ENCODE measurements around the gene FHIP1B.

Gene FHIP1B

DNA sequence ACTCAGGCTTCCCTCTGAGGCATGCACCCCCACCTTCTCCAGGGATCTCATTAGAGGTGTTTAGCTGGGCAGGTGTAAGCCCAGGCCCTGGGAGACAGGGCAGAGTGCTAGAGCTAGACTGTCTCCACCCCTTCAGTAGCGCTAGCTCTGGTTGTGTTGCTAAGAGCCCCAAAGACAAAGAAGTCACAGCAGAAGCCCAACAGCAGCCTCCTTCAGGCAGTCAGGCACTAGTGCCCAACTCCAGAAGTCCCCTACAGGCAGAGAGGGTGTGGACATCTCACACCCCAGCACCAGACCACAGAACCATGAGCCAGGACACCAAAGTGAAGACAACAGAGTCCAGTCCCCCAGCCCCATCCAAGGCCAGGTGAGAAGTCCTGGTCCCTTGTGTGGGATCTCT lies 4.5 kb upstream of the FHIP1B start, which contains the start of gene CNGA4:
Gene CNGA4, plus strand, starts transcription at position 188 of the 400 bp plus-strand sequence. Its CDS starts 118 bp downstream, at position 306.
- DNase-seq = no peak

- DNase-seq = no peak
Measured at GRCh38 chr11:6237761-6238302, 3.4 kb upstream of the FHIP1B start.

- DNase-seq = no peak
Measured at GRCh38 chr11:6237266-6237665, 2.8 kb upstream of the FHIP1B start.

DNA sequence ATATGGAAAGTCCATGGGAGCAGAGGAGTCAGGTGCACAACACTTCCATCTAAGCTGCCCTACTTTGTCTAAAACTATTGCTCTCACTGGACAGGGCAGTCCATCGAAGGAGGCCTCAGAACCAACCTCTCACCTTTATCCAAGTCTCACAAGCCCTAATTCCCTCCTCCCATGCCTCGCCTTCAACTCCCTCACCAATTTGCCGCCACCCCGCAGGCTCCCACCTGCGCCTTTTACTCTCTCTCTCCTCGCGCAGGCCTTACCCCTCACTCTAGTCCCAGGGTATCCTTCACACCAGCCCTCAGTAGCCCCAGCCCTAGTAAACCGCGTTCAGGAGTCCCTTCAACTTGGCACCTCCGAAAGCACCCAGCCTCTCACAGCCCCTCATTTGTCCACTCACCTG lies 451 bp downstream of the FHIP1B start:
- DNase-seq = no peak

GRCh38 chr11:6232899-6233298 lies 1.5 kb downstream of the FHIP1B start:
- DNase-seq = no peak

DNA sequence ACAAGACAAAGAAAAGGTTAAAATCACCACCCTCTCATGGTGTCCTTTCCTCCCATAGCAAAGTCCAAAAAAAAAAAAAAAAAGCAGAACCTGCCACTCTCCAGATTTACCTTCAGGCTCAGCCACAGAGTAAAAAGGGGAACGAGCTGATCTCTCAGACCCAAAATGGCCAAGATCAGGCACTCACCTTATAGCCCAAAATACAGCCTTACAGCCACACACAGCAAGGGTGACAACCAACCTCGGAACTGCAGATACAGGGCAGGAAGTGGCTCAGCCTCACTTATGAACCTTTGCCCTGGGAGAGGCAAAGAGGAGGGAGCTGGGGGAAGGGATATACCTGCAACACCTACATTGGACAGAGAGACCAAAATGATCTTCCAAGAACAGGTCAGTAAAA lies 4.5 kb downstream of the FHIP1B start:
- no peak for DNase-seq

DNA sequence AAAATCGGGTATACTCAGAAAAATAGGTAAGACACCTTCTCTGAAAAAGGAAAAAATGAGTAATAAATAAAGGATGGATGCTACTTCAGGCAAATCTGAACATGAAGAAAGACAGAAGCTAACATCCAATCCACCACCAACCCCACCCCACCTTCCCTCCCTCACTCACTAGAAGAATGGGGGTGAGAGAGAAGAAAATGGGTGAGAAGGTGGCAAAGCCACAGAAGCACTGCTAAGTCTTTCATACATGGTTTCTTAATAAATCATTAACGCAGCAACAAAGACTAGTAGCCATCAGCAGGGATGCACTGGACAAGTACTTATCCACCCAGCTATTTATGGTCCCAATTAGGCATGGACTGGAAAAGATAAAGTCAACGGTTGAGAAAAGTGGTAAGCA lies 5.9 kb downstream of the FHIP1B start:
- DNase-seq = no peak

GRCh38 chr11:6225896-6226295 lies 8.5 kb downstream of the FHIP1B start:
- no peak for DNase-seq

- DNase-seq = no peak
Measured at GRCh38 chr11:6225024-6225423, 9.4 kb downstream of the FHIP1B start.

DNA sequence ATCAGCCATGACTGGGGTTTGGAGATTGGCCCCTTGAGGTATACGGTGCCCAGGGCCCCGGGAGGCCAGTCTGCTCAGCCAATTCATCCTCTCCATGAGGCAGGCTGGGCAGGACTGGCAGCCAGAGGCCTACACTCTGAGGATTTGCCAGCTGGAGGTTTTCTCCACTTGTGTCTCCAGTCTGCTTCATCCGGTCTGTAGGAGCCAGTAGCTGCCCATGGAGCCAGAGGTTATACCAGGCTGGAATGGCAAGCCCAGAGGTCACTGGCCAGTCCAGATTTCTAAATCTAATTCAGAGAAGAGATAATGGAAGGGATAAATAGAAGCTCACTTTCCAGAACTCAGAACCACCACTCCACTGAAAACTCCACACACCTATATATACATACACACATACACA lies 10.0 kb downstream of the FHIP1B start:
- DNase-seq = no peak

DNA sequence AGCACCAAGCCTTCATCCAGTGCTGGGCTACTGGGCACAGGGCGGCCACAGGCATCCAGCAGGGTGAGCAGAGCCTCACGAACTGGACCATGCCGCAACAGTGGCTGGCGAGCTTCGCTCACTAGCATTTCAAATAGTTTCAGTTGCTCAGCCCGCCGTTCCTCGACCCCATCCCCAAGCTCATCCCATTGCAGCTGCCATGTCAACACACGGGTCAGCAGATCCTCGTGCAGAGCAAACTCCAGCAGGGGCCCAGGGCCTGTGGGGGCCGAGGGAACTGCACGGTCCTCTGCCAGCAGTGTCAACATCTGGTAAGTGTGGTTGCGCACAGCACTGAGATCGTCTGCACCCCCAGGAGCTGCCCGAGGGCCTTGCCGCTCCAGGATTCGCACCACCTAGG lies 10.6 kb downstream of the FHIP1B start:
- no peak for DNase-seq

GRCh38 chr11:6219359-6219758 lies 15.1 kb downstream of the FHIP1B start:
- DNase-seq = no peak

- DNase-seq = no peak
Measured at GRCh38 chr11:6217722-6218121, 16.7 kb downstream of the FHIP1B start.

GRCh38 chr11:6216501-6216900 lies 17.9 kb downstream of the FHIP1B start:
- no peak for DNase-seq

DNA sequence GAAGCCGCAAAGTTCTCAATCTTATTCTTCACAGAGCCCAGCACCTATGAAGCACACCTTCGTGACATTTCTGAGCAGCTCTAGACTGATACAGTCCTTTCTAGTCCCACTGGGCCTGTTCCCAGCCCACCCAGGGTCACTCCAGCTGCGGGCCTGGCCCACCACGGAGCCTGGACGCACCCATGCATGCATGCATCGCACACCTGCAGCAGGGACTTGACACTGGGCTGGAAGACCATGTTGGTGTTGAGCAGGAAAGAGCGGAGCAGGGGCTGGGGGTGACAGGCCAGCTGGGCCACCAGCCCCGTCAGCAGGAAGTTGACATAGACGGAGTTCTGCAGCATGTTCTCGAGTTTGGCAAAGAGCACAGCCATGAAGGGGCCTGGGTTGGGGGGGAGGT lies 19.9 kb downstream of the FHIP1B start:
- no peak for DNase-seq

DNA sequence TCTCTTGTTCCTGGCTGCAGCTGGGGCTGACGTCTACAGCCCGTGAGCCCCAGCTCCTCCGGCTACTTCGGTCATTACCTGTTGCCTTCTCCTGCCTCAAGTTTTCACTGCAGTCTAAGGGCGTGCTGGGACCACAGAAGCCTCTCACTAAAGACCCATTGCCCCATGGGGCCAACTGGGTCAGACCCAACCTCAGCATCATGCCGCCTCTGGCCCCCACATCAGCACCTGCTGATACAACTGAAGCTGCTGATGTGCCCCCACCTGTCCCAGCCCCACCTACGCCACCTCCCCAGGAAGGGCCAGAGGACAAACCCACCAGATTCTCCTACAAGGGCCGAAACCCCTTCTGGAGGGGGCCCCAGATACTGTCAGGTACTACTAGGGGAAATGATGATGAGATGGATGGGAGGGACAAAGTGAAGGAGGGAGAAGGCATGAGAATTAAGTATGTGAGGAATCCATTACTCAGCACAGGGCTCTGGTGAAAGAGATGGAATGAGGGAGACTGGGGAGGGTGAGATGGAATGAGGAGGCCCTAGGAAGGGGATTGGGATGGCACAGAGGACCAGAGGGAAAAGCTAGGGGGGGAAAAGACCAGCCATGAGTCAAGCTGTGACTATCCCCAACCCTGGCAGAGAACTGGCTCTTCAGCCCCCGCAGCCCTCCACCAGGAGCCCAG lies 24.0 kb downstream of the FHIP1B start:
- DNase-seq = no peak

- no peak for DNase-seq
Measured at GRCh38 chr11:6209801-6210200, 24.6 kb downstream of the FHIP1B start.

DNA sequence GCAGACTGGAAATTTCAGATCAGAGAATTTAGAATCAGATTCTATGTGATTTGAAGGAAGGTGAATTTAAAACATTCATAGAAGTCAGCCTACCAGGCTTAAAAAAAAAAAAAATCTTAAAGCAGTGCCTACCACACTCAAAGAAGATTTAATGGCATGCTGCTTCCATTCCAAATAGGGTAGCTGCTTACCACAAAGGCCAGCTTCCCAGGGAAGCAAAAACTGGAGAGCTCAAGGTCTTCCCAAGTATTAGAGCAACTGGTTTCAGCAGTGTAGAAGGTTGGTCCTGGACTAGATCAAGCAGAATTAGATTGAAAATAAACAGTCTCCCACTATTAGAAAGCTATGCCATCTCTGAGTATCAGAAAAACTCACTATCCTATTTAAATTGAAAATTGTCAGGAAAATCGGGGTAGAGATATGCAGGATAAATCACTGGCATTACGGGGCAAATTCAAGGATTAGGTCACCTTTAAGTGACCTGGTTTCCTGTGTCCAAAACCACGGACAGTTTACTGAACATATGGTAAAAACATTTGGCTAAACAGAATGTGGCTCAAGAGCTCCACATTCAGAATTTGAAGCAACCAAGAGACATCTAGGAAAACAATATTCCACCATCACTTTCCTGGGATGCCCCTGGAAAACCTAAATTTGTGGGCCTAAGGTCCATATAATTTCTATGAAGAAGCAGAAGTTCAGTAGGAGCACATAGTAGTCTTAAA lies 27.8 kb downstream of the FHIP1B start:
- no peak for DNase-seq

- no peak for DNase-seq
Measured at GRCh38 chr11:6205366-6205765, 29.1 kb downstream of the FHIP1B start, which contains the start of gene C11orf42. Gene C11orf42 (plus strand): TSS chr11:6205557. CDS start chr11:6205616, 59 bp downstream.

DNA sequence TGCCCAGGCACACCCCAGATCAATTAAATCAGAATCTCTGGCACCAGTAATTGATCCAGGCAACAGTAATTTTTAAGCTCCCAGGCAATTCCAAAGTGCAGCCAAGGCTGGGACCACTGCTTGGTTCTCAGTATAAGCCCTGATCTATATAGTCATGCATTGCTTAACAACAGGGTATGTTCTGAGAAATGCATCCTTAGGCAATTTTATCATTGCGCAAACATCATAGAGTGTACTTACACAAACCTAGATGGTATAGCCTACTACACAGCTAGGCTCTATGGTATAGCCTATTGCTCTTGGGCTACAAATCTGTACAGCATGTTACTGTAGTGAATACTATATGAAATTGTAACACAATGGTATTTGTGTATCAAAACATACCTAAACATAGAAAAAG lies 29.7 kb downstream of the FHIP1B start:
- DNase-seq = no peak

DNA sequence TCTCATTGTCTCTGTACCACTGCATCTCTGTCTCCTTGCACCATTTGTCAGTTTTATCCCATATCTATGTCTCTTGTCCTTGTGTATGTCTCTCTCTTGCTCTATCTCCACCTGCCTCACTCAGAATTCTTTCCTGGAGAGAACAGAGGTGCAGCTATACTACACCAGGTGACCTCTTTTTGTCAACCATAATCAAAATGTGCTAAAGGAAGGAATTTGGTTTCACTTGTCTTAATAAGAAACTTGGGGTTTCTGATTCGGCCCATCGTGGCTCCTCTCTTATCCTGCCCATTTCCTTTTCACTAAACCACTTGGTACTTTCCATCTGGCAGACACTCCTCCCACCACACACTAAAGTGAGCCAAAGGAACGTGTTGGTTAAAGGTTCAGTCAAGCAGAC lies 31.1 kb downstream of the FHIP1B start:
- DNase-seq = no peak

DNA sequence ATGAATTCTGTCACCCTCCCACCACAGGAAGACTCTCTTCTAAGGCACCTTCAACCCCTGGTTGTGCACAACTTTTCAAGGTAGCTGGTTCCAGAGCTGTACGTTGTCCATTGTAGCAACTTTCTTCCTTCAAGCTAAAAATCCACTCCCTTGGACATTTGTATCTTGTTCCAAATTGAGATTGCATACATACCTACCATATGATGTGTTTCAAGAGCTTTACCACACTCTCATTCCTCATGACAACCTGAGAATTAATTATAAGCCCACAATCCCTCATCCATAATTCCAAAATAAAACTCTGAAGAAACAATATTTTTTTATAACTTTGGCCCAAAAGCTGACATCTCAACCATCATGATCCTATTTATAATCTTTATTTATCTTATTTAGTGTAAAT lies 32.4 kb downstream of the FHIP1B start:
- no peak for DNase-seq

DNA sequence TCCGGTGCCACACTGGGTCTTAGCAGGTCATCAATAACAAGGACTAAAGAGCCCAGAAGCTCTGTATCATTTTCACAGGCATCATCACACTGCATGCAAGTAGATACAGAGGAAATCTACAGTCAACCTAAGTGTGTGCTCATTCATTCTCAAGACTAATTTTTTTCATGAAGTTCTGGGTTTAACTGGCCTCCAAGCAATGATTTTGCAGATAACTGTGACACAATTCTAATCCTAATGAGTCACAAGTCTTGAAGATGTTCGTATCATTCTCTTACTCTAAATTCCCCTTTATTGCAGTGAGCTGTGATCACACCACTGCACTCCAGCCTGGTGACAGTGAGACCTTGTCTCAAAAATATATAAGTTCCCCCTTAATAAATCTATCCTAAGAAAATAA lies 33.0 kb downstream of the FHIP1B start:
- DNase-seq = no peak

DNA sequence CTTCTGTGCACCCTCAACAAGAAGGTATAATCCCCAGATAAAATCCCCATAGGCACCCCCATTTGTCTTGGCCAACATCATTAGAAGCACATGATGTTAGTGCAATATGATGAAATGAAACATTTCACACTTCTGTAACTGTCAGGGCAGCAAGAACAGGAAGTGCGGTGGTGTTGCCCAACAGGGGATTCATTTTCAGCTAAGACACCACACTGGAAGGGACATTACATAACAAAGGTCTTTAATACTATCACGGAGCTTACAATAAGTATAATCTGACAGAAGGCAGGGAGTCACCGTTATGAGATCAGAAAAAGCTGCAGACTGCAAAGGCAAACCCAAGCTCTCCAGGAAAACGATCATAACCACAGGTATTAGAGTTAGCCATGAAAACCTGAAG lies 33.5 kb downstream of the FHIP1B start:
- DNase-seq = no peak

All from NCI-H2107 (cell line).